ENCODE results near the gene OSGIN1.

OSGIN1 gene

GRCh38 chr16:83994087-83994486, 41.0 kb downstream of the OSGIN1 start:
- Histone ChIP-seq H4K20me1 (ENCODE audit: insufficient read depth, low read length) (no peaks in the 10 kb centered on the region), H3K9ac (ENCODE audit: low read length) (no peak overlapping the region), H3K4me3 (ENCODE audit: low read length) (no peak overlapping the region), H3K27me3 (ENCODE audit: low read depth, low read length) (peaks cover 5% of the 10 kb centered on the region), H2AFZ (ENCODE audit: low read depth, low read length) (no peak overlapping the region), H3K79me2 (ENCODE audit: low read length) (no peaks in the 10 kb centered on the region), H3K9me3 (ENCODE audit: insufficient read depth, low read length) (no peaks in the 10 kb centered on the region), H3K4me2 (ENCODE audit: low read length) (no peak overlapping the region), H3K27ac (ENCODE audit: low read length) (no peak overlapping the region), H3K36me3 (replicated peaks; ENCODE audit: low read depth, low read length) (no peaks in the 10 kb centered on the region), H3K4me1 (ENCODE audit: low read length) (no peaks in the 10 kb centered on the region)
- TF ChIP-seq, protein P1, sequence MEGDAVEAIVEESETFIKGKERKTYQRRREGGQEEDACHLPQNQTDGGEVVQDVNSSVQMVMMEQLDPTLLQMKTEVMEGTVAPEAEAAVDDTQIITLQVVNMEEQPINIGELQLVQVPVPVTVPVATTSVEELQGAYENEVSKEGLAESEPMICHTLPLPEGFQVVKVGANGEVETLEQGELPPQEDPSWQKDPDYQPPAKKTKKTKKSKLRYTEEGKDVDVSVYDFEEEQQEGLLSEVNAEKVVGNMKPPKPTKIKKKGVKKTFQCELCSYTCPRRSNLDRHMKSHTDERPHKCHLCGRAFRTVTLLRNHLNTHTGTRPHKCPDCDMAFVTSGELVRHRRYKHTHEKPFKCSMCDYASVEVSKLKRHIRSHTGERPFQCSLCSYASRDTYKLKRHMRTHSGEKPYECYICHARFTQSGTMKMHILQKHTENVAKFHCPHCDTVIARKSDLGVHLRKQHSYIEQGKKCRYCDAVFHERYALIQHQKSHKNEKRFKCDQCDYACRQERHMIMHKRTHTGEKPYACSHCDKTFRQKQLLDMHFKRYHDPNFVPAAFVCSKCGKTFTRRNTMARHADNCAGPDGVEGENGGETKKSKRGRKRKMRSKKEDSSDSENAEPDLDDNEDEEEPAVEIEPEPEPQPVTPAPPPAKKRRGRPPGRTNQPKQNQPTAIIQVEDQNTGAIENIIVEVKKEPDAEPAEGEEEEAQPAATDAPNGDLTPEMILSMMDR (IDR thresholded peaks at IDR 0.05; ENCODE audit: low read depth, low read length) = no peak
- TF ChIP-seq EZH2phosphoT487 (IDR thresholded peaks at IDR 0.05; ENCODE audit: low read depth) = no peak

DNA sequence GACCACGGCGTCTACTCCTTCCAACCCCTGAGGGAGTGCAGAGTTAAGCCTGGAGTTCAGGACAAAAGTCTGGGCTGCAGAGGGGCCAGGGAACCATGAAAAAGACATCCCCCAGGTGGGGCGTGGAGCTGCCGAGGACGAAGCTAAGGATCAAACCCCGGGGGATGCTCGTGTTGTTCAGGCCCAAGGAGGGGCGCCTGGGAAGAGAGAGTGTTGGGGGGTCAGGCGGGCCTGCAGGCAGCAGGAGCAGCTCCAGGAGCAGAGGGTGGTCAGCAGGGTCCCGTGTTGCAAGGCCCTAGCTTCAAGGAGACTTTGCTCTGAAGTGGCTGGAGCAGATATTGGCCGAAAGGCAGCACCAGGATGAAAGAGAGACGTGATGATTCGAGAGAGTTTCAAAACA, 41.7 kb downstream of the OSGIN1 start:
- Histone ChIP-seq H3K4me1 (ENCODE audit: low read length) (no peaks in the 10 kb centered on the region), H3K4me2 (ENCODE audit: low read length) (no peak overlapping the region), H3K36me3 (replicated peaks; ENCODE audit: low read depth, low read length) (no peaks in the 10 kb centered on the region), H3K9ac (ENCODE audit: low read length) (no peak overlapping the region), H2AFZ (ENCODE audit: low read depth, low read length) (no peak overlapping the region), H3K79me2 (ENCODE audit: low read length) (no peaks in the 10 kb centered on the region), H3K27ac (ENCODE audit: low read length) (no peak overlapping the region), H3K4me3 (ENCODE audit: low read length) (no peak overlapping the region), H4K20me1 (ENCODE audit: insufficient read depth, low read length) (no peaks in the 10 kb centered on the region), H3K9me3 (ENCODE audit: insufficient read depth, low read length) (no peaks in the 10 kb centered on the region), H3K27me3 (ENCODE audit: low read depth, low read length) (peaks cover 2% of the 10 kb centered on the region; the same call in 1 of the 2 replicates)
- TF ChIP-seq EZH2phosphoT487 (IDR thresholded peaks at IDR 0.05; ENCODE audit: low read depth) = no peak
- TF ChIP-seq, protein P1 (IDR thresholded peaks at IDR 0.05; ENCODE audit: low read depth, low read length) = no peak

- Histone ChIP-seq H3K9ac (ENCODE audit: low read length) (no peak overlapping the region), H3K79me2 (ENCODE audit: low read length) (no peaks in the 10 kb centered on the region), H3K9me3 (ENCODE audit: insufficient read depth, low read length) (no peaks in the 10 kb centered on the region), H3K36me3 (replicated peaks; ENCODE audit: low read depth, low read length) (no peaks in the 10 kb centered on the region), H2AFZ (ENCODE audit: low read depth, low read length) (no peak overlapping the region), H3K27ac (ENCODE audit: low read length) (no peak overlapping the region), H3K27me3 (ENCODE audit: low read depth, low read length) (no peaks in the 10 kb centered on the region), H3K4me2 (ENCODE audit: low read length) (no peak overlapping the region), H3K4me3 (ENCODE audit: low read length) (no peak overlapping the region), H4K20me1 (ENCODE audit: insufficient read depth, low read length) (no peaks in the 10 kb centered on the region), H3K4me1 (ENCODE audit: low read length) (no peaks in the 10 kb centered on the region)
- TF ChIP-seq, protein P1 (IDR thresholded peaks at IDR 0.05; ENCODE audit: low read depth, low read length) = no peak
- TF ChIP-seq EZH2phosphoT487 (IDR thresholded peaks at IDR 0.05; ENCODE audit: low read depth) = no peak
These were observed 42.7 kb downstream of the OSGIN1 start for GRCh38 chr16:83995754-83996153.

DNA sequence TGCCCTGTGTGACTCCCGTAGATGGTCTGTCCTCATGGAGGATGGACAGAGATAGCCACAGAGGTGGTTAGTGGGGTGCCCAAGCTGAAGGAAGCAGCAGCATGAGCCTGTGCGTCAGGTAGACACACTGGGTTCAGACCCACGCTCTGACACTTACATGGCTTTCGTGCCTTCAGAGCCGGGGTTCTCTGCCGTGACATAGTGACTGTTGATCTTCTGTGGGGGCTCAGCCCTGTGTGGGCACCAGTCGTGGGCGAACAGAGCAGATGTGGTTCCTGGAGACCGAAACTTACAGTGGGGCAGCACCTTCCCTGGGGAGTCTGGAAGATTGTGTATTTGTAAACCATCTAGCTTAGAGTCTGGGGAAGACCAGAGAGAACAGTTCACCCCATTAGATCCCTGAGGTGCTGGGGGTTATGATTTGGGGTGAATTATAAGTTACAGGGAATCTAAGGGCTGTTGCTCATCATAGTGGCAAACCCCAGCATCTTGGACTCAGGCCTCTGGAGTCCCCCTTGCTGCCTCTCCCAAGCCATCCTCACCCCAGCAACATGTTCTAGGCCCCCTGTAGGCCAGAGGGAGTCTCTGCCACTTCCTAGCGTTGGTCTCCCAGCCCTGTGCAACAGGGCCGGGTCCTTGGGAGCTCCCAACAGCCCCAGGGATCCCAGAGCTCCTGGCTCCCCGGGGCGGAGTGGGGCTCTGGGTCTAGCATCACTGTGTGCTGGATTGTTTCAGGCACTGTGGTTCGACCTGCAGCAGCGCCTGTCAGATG, 43.6 kb downstream of the OSGIN1 start:
- no peak overlapping the region for H3K4me3 ChIP-seq (ENCODE audit: low read length)
- no peak overlapping the region for H3K27ac ChIP-seq (ENCODE audit: low read length)
- H2AFZ ChIP-seq (ENCODE audit: low read depth, low read length) = no peak overlapping the region
- TF ChIP-seq, protein P1 (IDR thresholded peaks at IDR 0.05; ENCODE audit: low read depth, low read length) = no peak
- TF ChIP-seq EZH2phosphoT487 (IDR thresholded peaks at IDR 0.05; ENCODE audit: low read depth) = no peak
- H4K20me1 ChIP-seq (ENCODE audit: insufficient read depth, low read length) = no peaks in the 10 kb centered on the region
- H3K4me2 ChIP-seq (ENCODE audit: low read length) = no peak overlapping the region
- H3K79me2 ChIP-seq (ENCODE audit: low read length) = no peaks in the 10 kb centered on the region
- H3K27me3 ChIP-seq (ENCODE audit: low read depth, low read length) = no peaks in the 10 kb centered on the region
- H3K36me3 ChIP-seq (replicated peaks; ENCODE audit: low read depth, low read length) = no peaks in the 10 kb centered on the region
- no peaks in the 10 kb centered on the region for H3K4me1 ChIP-seq (ENCODE audit: low read length)
- no peak overlapping the region for H3K9ac ChIP-seq (ENCODE audit: low read length)
- no peaks in the 10 kb centered on the region for H3K9me3 ChIP-seq (ENCODE audit: insufficient read depth, low read length)
